HG03432 (cell line): ENCODE data around the gene ZNF619.

Experiments
- ATAC-seq: cut with Tn5 transposase; IDR thresholded peaks from one replicate; pipeline ENCODE4 v1.9.1; 2021; ENCODE audit warnings: mild to moderate bottlenecking, moderate library complexity; ENCODE audit not compliant: unreplicated experiment

The ZNF619 gene

GRCh38 chr3:40464339-40465110, 12.4 kb upstream of the ZNF619 start:
- ATAC-seq = no peak

- ATAC-seq = no peak
Observed at GRCh38 chr3:40465111-40465407, 11.9 kb upstream of the ZNF619 start.

- no peak for ATAC-seq
Observed at GRCh38 chr3:40465456-40465855, 11.5 kb upstream of the ZNF619 start.

GRCh38 chr3:40468018-40468417, 8.9 kb upstream of the ZNF619 start:
- no peak for ATAC-seq

- ATAC-seq = no peak
Observed at GRCh38 chr3:40470701-40471100, 6.2 kb upstream of the ZNF619 start.

GRCh38 chr3:40477666-40478065, 744 bp downstream of the ZNF619 start:
- no peak for ATAC-seq

- no peak for ATAC-seq
Observed at GRCh38 chr3:40487172-40487571, 10.2 kb downstream of the ZNF619 start.

- no peak for ATAC-seq
Observed at GRCh38 chr3:40490916-40491315, 14.0 kb downstream of the ZNF619 start.

- no peak for ATAC-seq
Observed at GRCh38 chr3:40494698-40495097, 17.8 kb downstream of the ZNF619 start.

GRCh38 chr3:40497288-40497687, 20.4 kb downstream of the ZNF619 start:
- ATAC-seq = no peak

GRCh38 chr3:40499952-40500351, 23.0 kb downstream of the ZNF619 start:
- ATAC-seq = no peak

GRCh38 chr3:40502034-40502433, 25.1 kb downstream of the ZNF619 start:
- no peak for ATAC-seq

- no peak for ATAC-seq
Observed at GRCh38 chr3:40504636-40505430, 27.9 kb downstream of the ZNF619 start.

GRCh38 chr3:40505599-40506462, 28.9 kb downstream of the ZNF619 start, which contains the start of gene ZNF620:
Gene ZNF620, plus strand, starts transcription at chr3:40506039. Its CDS starts 314 bp downstream, at chr3:40506353.
- peak; percentile 93 for ATAC-seq

GRCh38 chr3:40511031-40511718, 34.3 kb downstream of the ZNF619 start:
- ATAC-seq = no peak

- no peak for ATAC-seq
Observed at GRCh38 chr3:40516201-40516600, 39.3 kb downstream of the ZNF619 start.

- no peak for ATAC-seq
Observed at GRCh38 chr3:40518067-40518466, 41.1 kb downstream of the ZNF619 start.

- ATAC-seq = no peak
Observed at GRCh38 chr3:40518848-40519247, 41.9 kb downstream of the ZNF619 start.

- no peak for ATAC-seq
Observed at GRCh38 chr3:40521254-40521653, 44.3 kb downstream of the ZNF619 start.

- no peak for ATAC-seq
Observed at GRCh38 chr3:40523781-40524180, 46.9 kb downstream of the ZNF619 start.

GRCh38 chr3:40524222-40524567, 47.3 kb downstream of the ZNF619 start:
- peak; percentile 23 for ATAC-seq
